Stimulated activated CD8-positive, alpha-beta memory T cell treated with anti-CD3 and anti-CD28 coated beads, Interleukin-4, amount 100 ng/mL, for 48 hours (primary cell): ENCODE data around the gene LONP2.

Source experiments
- DNase-seq: peaks from one replicate; pipeline ENCODE4 v3.0.0-alpha.2; 2020

The LONP2 gene

GRCh38 chr16:48405907-48406306 lies 161.8 kb downstream of the LONP2 start:
- DNase-seq: no peak
